HEK293 (cell line): Measurements from ENCODE around the gene HAND2.

Experiments used
- CTCF ChIA-PET: fragments of 350-600 bp; formaldehyde crosslinking; extraction: SDS; loops from one replicate; lab custom pipeline; 2021; ENCODE audit warnings: antibody characterized with exemption; lab: Yijun Ruan, JAX
- POLR2A ChIA-PET: fragments of 300-600 bp; formaldehyde crosslinking; extraction: SDS; loops from one replicate; lab custom pipeline; 2020; ENCODE audit warnings: antibody characterized with exemption, inconsistent platforms; lab: Yijun Ruan, JAX
- H3K27ac ChIP-seq: fragments of 200-500 bp; sonication (Bioruptor generic); 2 replicates; pipeline ENCODE4 v1.5.1; 2014; ENCODE audit warnings: low read depth, low read length, control low read depth, inconsistent platforms; ENCODE audit errors: extremely low read depth
- H3K36me3 ChIP-seq, 2 experiments: fragments of 200-500 bp in 1 of 2; sonication (Bioruptor generic) in 1 of 2; 1 replicate in 1 of 2; 2 replicates in 1 of 2; pipeline ENCODE4 v1.5.1; 2014 to 2017; ENCODE audit warnings: inconsistent platforms in 2 of 2, low read length in 2 of 2; ENCODE audit not compliant: control insufficient read depth in 2 of 2, insufficient read depth in 1 of 2
- H3K4me1 ChIP-seq: fragments of 200-500 bp; sonication (Bioruptor generic); 2 replicates; pipeline ENCODE4 v1.5.1; 2014; ENCODE audit warnings: mild to moderate bottlenecking, low read length, inconsistent platforms; ENCODE audit not compliant: control insufficient read depth, insufficient read depth
- H3K4me3 ChIP-seq: 2 replicates; pipeline ENCODE4 v1.5.1; 2011; ENCODE audit warnings: low read depth, mild to moderate bottlenecking, control low read depth, low read length, moderate library complexity
- H3K9me3 ChIP-seq: fragments of 200-500 bp; sonication (Bioruptor generic); 2 replicates; pipeline ENCODE4 v1.5.1; 2014; ENCODE audit warnings: low read depth, low read length, inconsistent platforms; ENCODE audit not compliant: control insufficient read depth, insufficient read depth
- KLF9 ChIP-seq: fragments of 450-650 bp; formaldehyde crosslinking; IDR thresholded peaks from 2 replicates; pipeline ENCODE4 v1.5.1; 2016; ENCODE audit warnings: missing biosample characterization, missing genetic modification characterization, low read depth
- MEIS1 ChIP-seq: sonication (generic); formaldehyde crosslinking; IDR thresholded peaks from 2 replicates; pipeline ENCODE4 v1.8.1; 2022; ENCODE audit warnings: missing genetic modification reagents, mild to moderate bottlenecking, borderline replicate concordance
- MZF1 ChIP-seq: fragments of 450-650 bp; formaldehyde crosslinking; IDR thresholded peaks from 2 replicates; pipeline ENCODE4 v1.5.1; 2017; ENCODE audit warnings: missing biosample characterization, missing genetic modification characterization, borderline replicate concordance
- PRDM1 ChIP-seq: fragments of 450-650 bp; formaldehyde crosslinking; IDR thresholded peaks from 2 replicates; pipeline ENCODE4; 2016; ENCODE audit warnings: missing biosample characterization, missing genetic modification characterization
- ZNF114 ChIP-seq: fragments of 450-650 bp; formaldehyde crosslinking; IDR thresholded peaks from 2 replicates; pipeline ENCODE4 v1.5.0; 2017; ENCODE audit warnings: missing biosample characterization, missing genetic modification characterization
- ZNF24 ChIP-seq: fragments of 450-650 bp; formaldehyde crosslinking; IDR thresholded peaks from 2 replicates; pipeline ENCODE4 v1.5.1; 2016; ENCODE audit warnings: missing biosample characterization, missing genetic modification characterization
- ZNF292 ChIP-seq: fragments of 450-650 bp; formaldehyde crosslinking; IDR thresholded peaks from 2 replicates; pipeline ENCODE4 v1.5.1; 2016; ENCODE audit warnings: low read depth, missing biosample characterization, missing genetic modification characterization, borderline replicate concordance
- ZNF426 ChIP-seq: fragments of 450-650 bp; formaldehyde crosslinking; IDR thresholded peaks from 2 replicates; pipeline ENCODE4 v1.5.1; 2017; ENCODE audit warnings: missing biosample characterization, missing genetic modification characterization, mild to moderate bottlenecking, inconsistent platforms, moderate library complexity
- ZNF549 ChIP-seq: fragments of 450-650 bp; IDR thresholded peaks from 2 replicates; pipeline ENCODE4 v1.5.1; 2018; ENCODE audit warnings: missing biosample characterization, missing genetic modification characterization, mild to moderate bottlenecking, inconsistent platforms, moderate library complexity
- ZNF658 ChIP-seq: fragments of 450-650 bp; formaldehyde crosslinking; IDR thresholded peaks from 2 replicates; pipeline ENCODE4; 2016; ENCODE audit warnings: missing biosample characterization, missing genetic modification characterization
- ZNF747 ChIP-seq: fragments of 450-650 bp; formaldehyde crosslinking; IDR thresholded peaks from 2 replicates; pipeline ENCODE4 v1.5.1; 2016; ENCODE audit warnings: missing biosample characterization, missing genetic modification characterization
- ZNF791 ChIP-seq: fragments of 450-650 bp; formaldehyde crosslinking; IDR thresholded peaks from 2 replicates; pipeline ENCODE4 v1.5.1; 2016; ENCODE audit warnings: missing biosample characterization, missing genetic modification characterization
- TF ChIP-seq, protein P1 (sequence below): fragments of 450-650 bp; formaldehyde crosslinking; IDR thresholded peaks from 2 replicates; pipeline ENCODE4 v1.5.1; 2016; ENCODE audit warnings: missing biosample characterization, missing genetic modification characterization
- TF ChIP-seq, protein P2 (sequence below): fragments of 450-650 bp; formaldehyde crosslinking; IDR thresholded peaks from 2 replicates; pipeline ENCODE4 v1.5.1; 2016; ENCODE audit warnings: missing biosample characterization, missing genetic modification characterization
- TF ChIP-seq, protein P3 (sequence below): fragments of 450-650 bp; formaldehyde crosslinking; IDR thresholded peaks from 2 replicates; pipeline ENCODE4 v1.5.1; 2016; ENCODE audit warnings: missing biosample characterization, missing genetic modification characterization
- TF ChIP-seq, protein P4 (sequence below): fragments of 450-650 bp; formaldehyde crosslinking; IDR thresholded peaks from 2 replicates; pipeline ENCODE4 v1.5.1; 2016; ENCODE audit warnings: missing biosample characterization, missing genetic modification characterization

Gene HAND2

DNA sequence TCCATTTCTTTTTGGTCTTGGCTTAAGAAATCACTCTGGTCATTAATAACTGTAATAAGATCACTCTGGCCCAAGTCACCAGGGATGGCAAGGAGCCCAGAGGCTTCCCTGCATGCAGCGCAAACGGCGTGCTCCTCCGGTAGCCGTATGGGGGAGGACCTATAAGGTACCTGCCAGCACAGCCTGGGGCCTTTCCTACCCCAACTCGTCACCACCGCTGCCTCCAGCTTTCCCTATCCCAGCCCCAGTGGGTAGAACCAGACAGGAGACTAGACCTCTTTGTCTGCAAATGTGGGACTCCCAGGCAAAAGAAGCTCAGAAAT lies 25.9 kb downstream of the HAND2 start:
- ChIA-PET CTCF (interaction anchor here (0.6 to 1.4 kb wide), 2 partner anchors 10 to 380 kb away, joined by 3 to 7 read pairs; no protein-coding TSS in a partner anchor), POLR2A (no interaction called here)
- H3K27ac ChIP-seq = no peak overlapping the region
- H3K4me3 ChIP-seq = no peak overlapping the region
- no peaks in the 10 kb centered on the region for H3K9me3 ChIP-seq
- TF ChIP-seq ZNF114 (no peak), ZNF791 (no peak), KLF9 (tag by site-specific recombination) (no peak), ZNF658 (tag by site-specific recombination) (no peak), ZNF24 (tag by site-specific recombination) (no peak), ZNF549 (tag by site-specific recombination) (no peak), ZNF426 (tag by site-specific recombination) (no peak), MZF1 (tag by site-specific recombination) (no peak), ZNF292 (tag by site-specific recombination) (no peak), ZNF747 (tag by site-specific recombination) (no peak), PRDM1 (no peak), MEIS1 (CRISPR knock-in tag) (no peak)
- TF ChIP-seq, protein P1, sequence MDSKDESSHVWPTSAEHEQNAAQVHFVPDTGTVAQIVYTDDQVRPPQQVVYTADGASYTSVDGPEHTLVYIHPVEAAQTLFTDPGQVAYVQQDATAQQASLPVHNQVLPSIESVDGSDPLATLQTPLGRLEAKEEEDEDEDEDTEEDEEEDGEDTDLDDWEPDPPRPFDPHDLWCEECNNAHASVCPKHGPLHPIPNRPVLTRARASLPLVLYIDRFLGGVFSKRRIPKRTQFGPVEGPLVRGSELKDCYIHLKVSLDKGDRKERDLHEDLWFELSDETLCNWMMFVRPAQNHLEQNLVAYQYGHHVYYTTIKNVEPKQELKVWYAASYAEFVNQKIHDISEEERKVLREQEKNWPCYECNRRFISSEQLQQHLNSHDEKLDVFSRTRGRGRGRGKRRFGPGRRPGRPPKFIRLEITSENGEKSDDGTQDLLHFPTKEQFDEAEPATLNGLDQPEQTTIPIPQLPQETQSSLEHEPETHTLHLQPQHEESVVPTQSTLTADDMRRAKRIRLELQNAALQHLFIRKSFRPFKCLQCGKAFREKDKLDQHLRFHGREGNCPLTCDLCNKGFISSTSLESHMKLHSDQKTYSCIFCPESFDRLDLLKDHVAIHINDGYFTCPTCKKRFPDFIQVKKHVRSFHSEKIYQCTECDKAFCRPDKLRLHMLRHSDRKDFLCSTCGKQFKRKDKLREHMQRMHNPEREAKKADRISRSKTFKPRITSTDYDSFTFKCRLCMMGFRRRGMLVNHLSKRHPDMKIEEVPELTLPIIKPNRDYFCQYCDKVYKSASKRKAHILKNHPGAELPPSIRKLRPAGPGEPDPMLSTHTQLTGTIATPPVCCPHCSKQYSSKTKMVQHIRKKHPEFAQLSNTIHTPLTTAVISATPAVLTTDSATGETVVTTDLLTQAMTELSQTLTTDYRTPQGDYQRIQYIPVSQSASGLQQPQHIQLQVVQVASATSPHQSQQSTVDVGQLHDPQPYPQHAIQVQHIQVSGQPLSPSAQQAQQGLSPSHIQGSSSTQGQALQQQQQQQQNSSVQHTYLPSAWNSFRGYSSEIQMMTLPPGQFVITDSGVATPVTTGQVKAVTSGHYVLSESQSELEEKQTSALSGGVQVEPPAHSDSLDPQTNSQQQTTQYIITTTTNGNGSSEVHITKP = no peak
- TF ChIP-seq, protein P2, sequence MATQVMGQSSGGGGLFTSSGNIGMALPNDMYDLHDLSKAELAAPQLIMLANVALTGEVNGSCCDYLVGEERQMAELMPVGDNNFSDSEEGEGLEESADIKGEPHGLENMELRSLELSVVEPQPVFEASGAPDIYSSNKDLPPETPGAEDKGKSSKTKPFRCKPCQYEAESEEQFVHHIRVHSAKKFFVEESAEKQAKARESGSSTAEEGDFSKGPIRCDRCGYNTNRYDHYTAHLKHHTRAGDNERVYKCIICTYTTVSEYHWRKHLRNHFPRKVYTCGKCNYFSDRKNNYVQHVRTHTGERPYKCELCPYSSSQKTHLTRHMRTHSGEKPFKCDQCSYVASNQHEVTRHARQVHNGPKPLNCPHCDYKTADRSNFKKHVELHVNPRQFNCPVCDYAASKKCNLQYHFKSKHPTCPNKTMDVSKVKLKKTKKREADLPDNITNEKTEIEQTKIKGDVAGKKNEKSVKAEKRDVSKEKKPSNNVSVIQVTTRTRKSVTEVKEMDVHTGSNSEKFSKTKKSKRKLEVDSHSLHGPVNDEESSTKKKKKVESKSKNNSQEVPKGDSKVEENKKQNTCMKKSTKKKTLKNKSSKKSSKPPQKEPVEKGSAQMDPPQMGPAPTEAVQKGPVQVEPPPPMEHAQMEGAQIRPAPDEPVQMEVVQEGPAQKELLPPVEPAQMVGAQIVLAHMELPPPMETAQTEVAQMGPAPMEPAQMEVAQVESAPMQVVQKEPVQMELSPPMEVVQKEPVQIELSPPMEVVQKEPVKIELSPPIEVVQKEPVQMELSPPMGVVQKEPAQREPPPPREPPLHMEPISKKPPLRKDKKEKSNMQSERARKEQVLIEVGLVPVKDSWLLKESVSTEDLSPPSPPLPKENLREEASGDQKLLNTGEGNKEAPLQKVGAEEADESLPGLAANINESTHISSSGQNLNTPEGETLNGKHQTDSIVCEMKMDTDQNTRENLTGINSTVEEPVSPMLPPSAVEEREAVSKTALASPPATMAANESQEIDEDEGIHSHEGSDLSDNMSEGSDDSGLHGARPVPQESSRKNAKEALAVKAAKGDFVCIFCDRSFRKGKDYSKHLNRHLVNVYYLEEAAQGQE (tag by site-specific recombination) = no peak
- TF ChIP-seq, protein P3, sequence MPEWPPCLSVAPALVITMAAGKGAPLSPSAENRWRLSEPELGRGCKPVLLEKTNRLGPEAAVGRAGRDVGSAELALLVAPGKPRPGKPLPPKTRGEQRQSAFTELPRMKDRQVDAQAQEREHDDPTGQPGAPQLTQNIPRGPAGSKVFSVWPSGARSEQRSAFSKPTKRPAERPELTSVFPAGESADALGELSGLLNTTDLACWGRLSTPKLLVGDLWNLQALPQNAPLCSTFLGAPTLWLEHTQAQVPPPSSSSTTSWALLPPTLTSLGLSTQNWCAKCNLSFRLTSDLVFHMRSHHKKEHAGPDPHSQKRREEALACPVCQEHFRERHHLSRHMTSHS (tag by site-specific recombination) = no peak
- TF ChIP-seq, protein P4, sequence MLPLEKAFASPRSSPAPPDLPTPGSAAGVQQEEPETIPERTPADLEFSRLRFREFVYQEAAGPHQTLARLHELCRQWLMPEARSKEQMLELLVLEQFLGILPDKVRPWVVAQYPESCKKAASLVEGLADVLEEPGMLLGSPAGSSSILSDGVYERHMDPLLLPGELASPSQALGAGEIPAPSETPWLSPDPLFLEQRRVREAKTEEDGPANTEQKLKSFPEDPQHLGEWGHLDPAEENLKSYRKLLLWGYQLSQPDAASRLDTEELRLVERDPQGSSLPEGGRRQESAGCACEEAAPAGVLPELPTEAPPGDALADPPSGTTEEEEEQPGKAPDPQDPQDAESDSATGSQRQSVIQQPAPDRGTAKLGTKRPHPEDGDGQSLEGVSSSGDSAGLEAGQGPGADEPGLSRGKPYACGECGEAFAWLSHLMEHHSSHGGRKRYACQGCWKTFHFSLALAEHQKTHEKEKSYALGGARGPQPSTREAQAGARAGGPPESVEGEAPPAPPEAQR (tag by site-specific recombination) = no peak
- H3K36me3 ChIP-seq = no peaks in the 10 kb centered on the region
- no peaks in the 10 kb centered on the region for H3K4me1 ChIP-seq
